ENCODE results near the gene PLCB2. TPM values are rescaled to one million over a fixed set of nuclear protein-coding genes. Genes with fewer than 3 reads are reported as not detected.

PLCB2 gene
- total RNA-seq, 1 donor from 2014 or later, result 9.8 TPM

GRCh38 chr15:40287505-40287904 is 20.2 kb downstream of the PLCB2 start:
- Mint-ChIP-seq H3K4me1 (peaks cover 28% of the 10 kb centered on the region), H3K27me3 (ENCODE audit: low read depth) (peaks cover 45% of the 10 kb centered on the region), H3K9me3 (no peaks in the 10 kb centered on the region), H3K4me3 (no peak overlapping the region), H3K27ac (no peak overlapping the region), H3K36me3 (no peaks in the 10 kb centered on the region)
- TF ChIP-seq CTCF (IDR thresholded peaks at IDR 0.05; ENCODE audit: unreplicated experiment), result no peak
- DNase-seq (ENCODE audit: low spot score in 2 of 2, unreplicated experiment in 2 of 2), result no peak

GRCh38 chr15:40286794-40287193 is 20.9 kb downstream of the PLCB2 start:
- Mint-ChIP-seq H3K4me1 (peaks cover 28% of the 10 kb centered on the region), H3K4me3 (no peak overlapping the region), H3K36me3 (no peaks in the 10 kb centered on the region), H3K9me3 (no peaks in the 10 kb centered on the region), H3K27ac (no peak overlapping the region), H3K27me3 (ENCODE audit: low read depth) (peaks cover 39% of the 10 kb centered on the region)
- no peak for DNase-seq (ENCODE audit: low spot score in 2 of 2, unreplicated experiment in 2 of 2)
- TF ChIP-seq CTCF (IDR thresholded peaks at IDR 0.05; ENCODE audit: unreplicated experiment), result no peak

- Mint-ChIP-seq H3K9me3 (no peaks in the 10 kb centered on the region), H3K4me3 (no peak overlapping the region), H3K4me1 (peaks cover 29% of the 10 kb centered on the region), H3K36me3 (no peaks in the 10 kb centered on the region), H3K27me3 (ENCODE audit: low read depth) (peaks cover 39% of the 10 kb centered on the region), H3K27ac (no peak overlapping the region)
- TF ChIP-seq CTCF (IDR thresholded peaks at IDR 0.05; ENCODE audit: unreplicated experiment), result no peak
- DNase-seq (ENCODE audit: low spot score in 2 of 2, unreplicated experiment in 2 of 2), result no peak
Measured at GRCh38 chr15:40286061-40286532, 21.6 kb downstream of the PLCB2 start.

GRCh38 chr15:40285554-40286011 is 22.2 kb downstream of the PLCB2 start:
- TF ChIP-seq CTCF (IDR thresholded peaks at IDR 0.05; ENCODE audit: unreplicated experiment), result no peak
- Mint-ChIP-seq H3K9me3 (no peaks in the 10 kb centered on the region), H3K4me1 (peaks cover 30% of the 10 kb centered on the region), H3K36me3 (no peaks in the 10 kb centered on the region), H3K27me3 (ENCODE audit: low read depth) (peaks cover 44% of the 10 kb centered on the region), H3K4me3 (no peak overlapping the region), H3K27ac (no peak overlapping the region)
- no peak for DNase-seq (ENCODE audit: low spot score in 2 of 2, unreplicated experiment in 2 of 2)

GRCh38 chr15:40285151-40285550 is 22.6 kb downstream of the PLCB2 start:
- H3K4me3 Mint-ChIP-seq, result peak overlapping the region; percentile 24

More at GRCh38 chr15:40285151-40285550, 22.6 kb downstream of the PLCB2 start:
- peaks cover 30% of the 10 kb centered on the region for H3K4me1 Mint-ChIP-seq
- no peaks in the 10 kb centered on the region for H3K9me3 Mint-ChIP-seq
- H3K36me3 Mint-ChIP-seq, result no peaks in the 10 kb centered on the region
- H3K27me3 Mint-ChIP-seq (ENCODE audit: low read depth), result peaks cover 44% of the 10 kb centered on the region
- no peak for TF ChIP-seq CTCF (IDR thresholded peaks at IDR 0.05; ENCODE audit: unreplicated experiment)
- DNase-seq (ENCODE audit: low spot score in 2 of 2, unreplicated experiment in 2 of 2), result no peak
- no peak overlapping the region for H3K27ac Mint-ChIP-seq

Data from mesothelial cell of epicardium (in vitro differentiated cells).